IMR-90 (cell line): ENCODE data around the gene HOXA3. TPM values are rescaled to one million over a fixed set of nuclear protein-coding genes. Genes with fewer than 3 reads are reported as not detected.

Experiments
- ATAC-seq: fragments of 200-7000 bp; cut with Tn5 transposase; 2 replicates; pipeline ENCODE4 v1.9.1; 2020; ENCODE audit warnings: low read depth, mild to moderate bottlenecking, moderate library complexity
- BruUV-seq: library from RNA; stranded (reverse); fragments of 400-500 nt; replicated peaks from 2 replicates; lab custom pipeline; 2021; lab: Mats Ljungman, UMichigan
- CTCF ChIA-PET: fragments of 300-600 bp; formaldehyde crosslinking; extraction: SDS; loops from one replicate; lab custom pipeline; 2021; ENCODE audit warnings: antibody characterized with exemption; lab: Yijun Ruan, JAX
- POLR2A ChIA-PET: fragments of 300-600 bp; sonication (Branson Sonifier 250); formaldehyde crosslinking; loops from one replicate; lab custom pipeline; 2022; ENCODE audit warnings: antibody characterized with exemption; ENCODE audit not compliant: unreplicated experiment; lab: Charles Lee
- DNase-seq: peaks from one replicate; pipeline ENCODE4 v3.0.0; 2013
- H2AFZ ChIP-seq: replicated peaks from 2 replicates; pipeline ENCODE3; 2013; ENCODE audit warnings: low read length, mild to moderate bottlenecking; ENCODE audit not compliant: poor library complexity
- H2AK5ac ChIP-seq: 2 replicates; pipeline ENCODE4 v1.6.1; 2013; ENCODE audit warnings: low read depth, low read length, inconsistent platforms
- H2AK9ac ChIP-seq: replicated peaks from 2 replicates; pipeline ENCODE3; 2013; ENCODE audit warnings: mild to moderate bottlenecking, low read depth, low read length, moderate library complexity; ENCODE audit not compliant: poor library complexity
- H2BK120ac ChIP-seq: 2 replicates; pipeline ENCODE4 v1.6.1; 2013; ENCODE audit warnings: low read depth, low read length, inconsistent platforms
- H2BK15ac ChIP-seq: 3 replicates; pipeline ENCODE4 v1.6.1; 2013; ENCODE audit warnings: low read depth, low read length, inconsistent platforms
- H2BK20ac ChIP-seq: 2 replicates; pipeline ENCODE4 v1.6.1; 2013; ENCODE audit warnings: low read depth, mild to moderate bottlenecking, inconsistent platforms, low read length, moderate library complexity
- H2BK5ac ChIP-seq: 2 replicates; pipeline ENCODE4 v1.6.1; 2013; ENCODE audit warnings: mild to moderate bottlenecking, low read depth, low read length, inconsistent platforms; ENCODE audit not compliant: poor library complexity, severe bottlenecking
- H3K14ac ChIP-seq: replicated peaks from 2 replicates; pipeline ENCODE4 v1.6.1; 2013; ENCODE audit warnings: low read depth, low read length, inconsistent platforms
- H3K18ac ChIP-seq: 2 replicates; pipeline ENCODE4 v1.6.1; 2013; ENCODE audit warnings: low read depth, low read length, control low read depth
- H3K23ac ChIP-seq: 2 replicates; pipeline ENCODE4 v1.6.1; 2013; ENCODE audit warnings: low read depth, low read length, inconsistent platforms
- H3K27ac ChIP-seq: 2 replicates; pipeline ENCODE4 v1.5.1; 2013; ENCODE audit warnings: mild to moderate bottlenecking, control low read depth, low read length; ENCODE audit not compliant: insufficient read depth
- H3K27me3 ChIP-seq: 2 replicates; pipeline ENCODE4 v1.6.1; 2013; ENCODE audit warnings: low read length; ENCODE audit not compliant: control insufficient read depth, insufficient read depth
- H3K36me3 ChIP-seq: 2 replicates; pipeline ENCODE4 v1.6.1; 2013; ENCODE audit warnings: low read length, mixed read lengths; ENCODE audit not compliant: control insufficient read depth, insufficient read depth
- H3K4ac ChIP-seq: 2 replicates; pipeline ENCODE4 v1.6.1; 2013; ENCODE audit warnings: low read depth, low read length, inconsistent platforms
- H3K4me1 ChIP-seq: 2 replicates; pipeline ENCODE4 v1.6.1; 2013; ENCODE audit warnings: low read length, mixed read lengths; ENCODE audit not compliant: control insufficient read depth, insufficient read depth
- H3K4me2 ChIP-seq: 2 replicates; pipeline ENCODE4 v1.6.1; 2013; ENCODE audit warnings: low read depth, mild to moderate bottlenecking, control low read depth, low read length, moderate library complexity
- H3K4me3 ChIP-seq: 2 replicates; pipeline ENCODE4 v1.5.1; 2013; ENCODE audit warnings: low read depth, mild to moderate bottlenecking, control low read depth, low read length, moderate library complexity; ENCODE audit not compliant: insufficient read depth
- H3K56ac ChIP-seq: 2 replicates; pipeline ENCODE4 v1.6.1; 2013; ENCODE audit warnings: low read length, inconsistent platforms; ENCODE audit not compliant: insufficient read depth; ENCODE audit errors: extremely low read depth
- H3K79me1 ChIP-seq, 2 experiments: 2 replicates each; pipeline ENCODE4 v1.6.1; 2013; ENCODE audit warnings: low read length in 2 of 2, inconsistent platforms in 1 of 2, low read depth in 1 of 2
- H3K9ac ChIP-seq: 2 replicates; pipeline ENCODE4 v1.6.1; 2013; ENCODE audit warnings: low read depth, low read length, control low read depth
- H3K9me1 ChIP-seq: 2 replicates; pipeline ENCODE4 v1.6.1; 2013; ENCODE audit warnings: low read length, inconsistent platforms; ENCODE audit not compliant: insufficient read depth
- H3K9me3 ChIP-seq: 2 replicates; pipeline ENCODE4 v1.6.1; 2013; ENCODE audit warnings: low read length; ENCODE audit not compliant: control insufficient read depth, insufficient read depth
- H4K20me1 ChIP-seq: 2 replicates; pipeline ENCODE4 v1.6.1; 2013; ENCODE audit warnings: low read length, inconsistent platforms; ENCODE audit not compliant: insufficient read depth
- H4K5ac ChIP-seq: 2 replicates; pipeline ENCODE4 v1.6.1; 2013; ENCODE audit warnings: mild to moderate bottlenecking, low read depth, low read length, control low read depth
- H4K8ac ChIP-seq, 2 experiments: 2 replicates each; pipeline ENCODE4 v1.6.1; 2013; ENCODE audit warnings: low read depth in 2 of 2, low read length in 2 of 2, control low read depth in 1 of 2, inconsistent platforms in 1 of 2
- H4K91ac ChIP-seq: 2 replicates; pipeline ENCODE4 v1.6.1; 2013; ENCODE audit warnings: low read depth, low read length, inconsistent platforms; ENCODE audit not compliant: insufficient read depth
- BHLHE40 ChIP-seq: fragments of 150-350 bp; IDR thresholded peaks from 2 replicates; pipeline ENCODE4 v1.6.1; 2016; ENCODE audit warnings: mild to moderate bottlenecking, low read depth, low read length
- CEBPB ChIP-seq: IDR thresholded peaks from 2 replicates; pipeline ENCODE4 v1.6.1; 2012; ENCODE audit warnings: low read depth, low read length, improper control_type of control experiment
- CHD1 ChIP-seq: IDR thresholded peaks from 2 replicates; pipeline ENCODE4 v1.6.1; 2012; ENCODE audit warnings: low read depth, low read length, improper control_type of control experiment
- CTCF ChIP-seq: conservative IDR thresholded peaks from 2 replicates; pipeline ENCODE4 v1.5.1; 2012; ENCODE audit warnings: mild to moderate bottlenecking, low read depth, low read length, improper control_type of control experiment
- FOS ChIP-seq: fragments of 150-350 bp; IDR thresholded peaks from 2 replicates; pipeline ENCODE4 v1.6.1; 2016; ENCODE audit warnings: low read depth, low read length
- MAZ ChIP-seq: IDR thresholded peaks from 2 replicates; pipeline ENCODE4 v1.6.1; 2012; ENCODE audit warnings: low read depth, mild to moderate bottlenecking, low read length, improper control_type of control experiment, moderate library complexity, borderline replicate concordance
- MXI1 ChIP-seq: IDR thresholded peaks from 2 replicates; pipeline ENCODE4 v1.6.1; 2012; ENCODE audit warnings: low read depth, mild to moderate bottlenecking, low read length, moderate library complexity, borderline replicate concordance
- NFE2L2 ChIP-seq: fragments of 150-350 bp; IDR thresholded peaks from 2 replicates; pipeline ENCODE4 v1.6.1; 2016; ENCODE audit warnings: low read depth, mild to moderate bottlenecking, low read length
- POLR2A ChIP-seq: IDR thresholded peaks from 2 replicates; pipeline ENCODE4 v1.6.1; 2012; ENCODE audit warnings: mild to moderate bottlenecking, low read depth, low read length
- RAD21 ChIP-seq: IDR thresholded peaks from 2 replicates; pipeline ENCODE4 v1.6.1; 2012; ENCODE audit warnings: low read length, improper control_type of control experiment
- RCOR1 ChIP-seq: IDR thresholded peaks from 2 replicates; pipeline ENCODE4 v1.6.1; 2012; ENCODE audit warnings: mild to moderate bottlenecking, low read length, improper control_type of control experiment; ENCODE audit not compliant: insufficient replicate concordance
- RFX5 ChIP-seq: IDR thresholded peaks from 2 replicates; pipeline ENCODE4 v1.8.0; 2012; ENCODE audit warnings: low read depth, mild to moderate bottlenecking, low read length, moderate library complexity
- SMC3 ChIP-seq: fragments of 150-350 bp; IDR thresholded peaks from 2 replicates; pipeline ENCODE4 v1.6.1; 2016; ENCODE audit warnings: low read depth, mild to moderate bottlenecking, antibody characterized with exemption, low read length, moderate library complexity
- USF2 ChIP-seq: fragments of 150-350 bp; IDR thresholded peaks from 2 replicates; pipeline ENCODE4 v1.6.1; 2017; ENCODE audit warnings: mild to moderate bottlenecking, antibody characterized with exemption, low read length, low read depth
- WGBS, 2 experiments: methylation state at CpG; one replicate each; pipeline versions ENCODE4 v1.1.5 to v1.1.7; 2013; ENCODE audit warnings: missing lambda C conversion rate in 2 of 2; ENCODE audit not compliant: insufficient read length in 1 of 2; ENCODE audit errors: extremely low coverage in 2 of 2; 5-methylcytosine and 5-hydroxymethylcytosine counted together
- dilution Hi-C: fragments of 300-500 bp; cut with HindIII; formaldehyde crosslinking; loops from one replicate; pipeline ENCODE4 v1.14.3; 2018; ENCODE audit warnings: low sequenced_read_pairs; ENCODE audit not compliant: unreplicated experiment
- in situ Hi-C: fragments of 300-500 bp; cut with MboI; formaldehyde crosslinking; loops from 3 replicates; pipeline ENCODE4 v1.14.3; 2019; ENCODE audit warnings: low sequenced_read_pairs, inconsistent platforms, mixed read lengths
- intact Hi-C: fragments of 100-400 bp; cut with micrococcal nuclease; formaldehyde crosslinking; loops from 2 replicates; pipeline ENCODE4 v1.10.0; 2022
- polyA plus RNA-seq, 3 experiments: library from polyadenylated mRNA; depleted of rRNA; stranded (reverse); fragments of >200 nt; gene quantifications; 2 replicates each; pipeline ENCODE4 v1.2.3, GENCODE V29; 2012; ENCODE audit warnings: low replicate concordance in 1 of 3
- total RNA-seq: library from RNA; depleted of rRNA; stranded (reverse); fragments of >200 nt; gene quantifications from 2 replicates; pipeline ENCODE4 v1.2.3, GENCODE V29; 2012
- TF ChIP-seq, protein P1 (sequence below): fragments of 150-350 bp; IDR thresholded peaks from 2 replicates; pipeline ENCODE4 v1.6.1; 2016; ENCODE audit warnings: low read depth, mild to moderate bottlenecking, low read length, moderate library complexity, borderline replicate concordance

The HOXA3 gene
- total and polyA plus RNA-seq, 2 of the 4 experiments (the other 2 are of a cell fraction) = 0.90 to 5.4 TPM

- Histone ChIP-seq H3K4me2 (no peak overlapping the region), H4K20me1 (peaks cover 13% of the 10 kb centered on the region; the same call in 1 of the 2 replicates), H3K27ac (no peak overlapping the region), H3K36me3 (no peaks in the 10 kb centered on the region), H3K27me3 (peaks cover 95% of the 10 kb centered on the region), H2AFZ (no peak overlapping the region), H3K79me1 (no peaks in the 10 kb centered on the region), H3K56ac (no peak overlapping the region), H3K4ac (no peak overlapping the region), H2BK5ac (no peak overlapping the region), H3K4me1 (no peaks in the 10 kb centered on the region), H2BK20ac (no peak overlapping the region), H3K23ac (no peak overlapping the region), H2AK5ac (no peak overlapping the region), H3K18ac (no peak overlapping the region), H2BK15ac (no peak overlapping the region), H3K9ac (no peak overlapping the region), H4K5ac (no peak overlapping the region), H3K4me3 (no peak overlapping the region), H4K8ac (no peak overlapping the region), H3K14ac (no peak overlapping the region), H4K91ac (no peak overlapping the region), H3K9me3 (peaks cover 27% of the 10 kb centered on the region), H3K9me1 (no peaks in the 10 kb centered on the region), H2BK120ac (no peak overlapping the region), H2AK9ac (no peak overlapping the region)
- WGBS, 2 experiments = 80% methylated on average over 7 of the region's 25 CpGs; no CpG with 5 or more reads in 1 of the 2 experiments
- dilution Hi-C loops (no loop called here), in situ Hi-C loops (no loop called here), intact Hi-C loops (loop anchor here (10.0 kb wide), 1 partner anchor 1914 kb away; no protein-coding TSS in a partner anchor)
- BruUV-seq = no TSS peak
- ChIA-PET CTCF (interaction anchor here (0.5 to 0.7 kb wide), 3 partner anchors 10 to 487 kb away, joined by 3 to 4 read pairs (median 4); partner anchors contain the start of gene EVX1), POLR2A (no interaction called here)
- ATAC-seq (no peak), DNase-seq (no peak)
- TF ChIP-seq CHD1 (no peak), SMC3 (no peak), MAZ (no peak), FOS (no peak), RCOR1 (no peak), RFX5 (no peak), MXI1 (no peak), CEBPB (no peak), RAD21 (no peak), BHLHE40 (no peak), CTCF (no peak), USF2 (no peak), NFE2L2 (no peak), POLR2A (no peak)
- TF ChIP-seq, protein P1, sequence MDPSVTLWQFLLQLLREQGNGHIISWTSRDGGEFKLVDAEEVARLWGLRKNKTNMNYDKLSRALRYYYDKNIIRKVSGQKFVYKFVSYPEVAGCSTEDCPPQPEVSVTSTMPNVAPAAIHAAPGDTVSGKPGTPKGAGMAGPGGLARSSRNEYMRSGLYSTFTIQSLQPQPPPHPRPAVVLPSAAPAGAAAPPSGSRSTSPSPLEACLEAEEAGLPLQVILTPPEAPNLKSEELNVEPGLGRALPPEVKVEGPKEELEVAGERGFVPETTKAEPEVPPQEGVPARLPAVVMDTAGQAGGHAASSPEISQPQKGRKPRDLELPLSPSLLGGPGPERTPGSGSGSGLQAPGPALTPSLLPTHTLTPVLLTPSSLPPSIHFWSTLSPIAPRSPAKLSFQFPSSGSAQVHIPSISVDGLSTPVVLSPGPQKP = no peak
Observed at GRCh38 chr7:27168265-27168947, 16.0 kb upstream of the HOXA3 start.
